Coronary artery (tissue), 2 donors: ENCODE measurements around the gene KAZN.
"Not testable (repeated sequence)": the region's sequence is repeated elsewhere in the genome, so short reads cannot be mapped to it uniquely, and the experiment has no call there.

Source experiments
- DNase-seq: peaks from one replicate; pipeline ENCODE4 v3.0.0-alpha.2; 2017; ENCODE audit warnings: low spot score
- H3K27ac ChIP-seq, 2 donors: fragments of 200-600 bp; sonication (generic); one replicate each; pipeline ENCODE4 v1.5.1; 2016 to 2019
- H3K4me3 ChIP-seq: fragments of 200-600 bp; sonication (generic); 2 replicates; pipeline ENCODE4 v1.5.1; 2016; ENCODE audit warnings: mild to moderate bottlenecking, moderate library complexity
- CTCF ChIP-seq: fragments of 200-600 bp; sonication (generic); IDR thresholded peaks from one replicate; pipeline ENCODE4 v1.5.1; 2019; ENCODE audit warnings: antibody characterized with exemption

KAZN gene

DNA sequence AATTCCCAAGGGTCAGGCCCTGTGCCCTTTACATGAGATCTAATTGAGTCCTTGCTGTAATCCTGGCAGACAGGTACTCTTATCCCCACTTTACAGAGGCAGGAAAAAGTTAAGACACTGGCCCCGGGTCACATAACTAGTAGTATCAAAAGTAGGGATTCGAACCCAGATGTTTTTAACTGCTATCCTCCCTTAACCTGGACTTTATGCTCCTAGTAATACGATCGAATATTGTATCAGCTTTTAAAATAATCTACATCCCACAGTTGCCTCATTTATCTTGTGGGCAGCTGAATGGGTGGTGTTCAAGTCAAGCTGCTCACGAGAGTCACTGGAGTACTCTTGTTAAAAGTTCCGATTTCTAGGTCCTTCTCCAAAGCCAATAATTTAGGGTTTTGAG, 529.6 kb downstream of the KAZN start:
- no peak for DNase-seq
- no peak for TF ChIP-seq CTCF
- Histone ChIP-seq H3K4me3 (no peak overlapping the region), H3K27ac (no peak overlapping the region)

DNA sequence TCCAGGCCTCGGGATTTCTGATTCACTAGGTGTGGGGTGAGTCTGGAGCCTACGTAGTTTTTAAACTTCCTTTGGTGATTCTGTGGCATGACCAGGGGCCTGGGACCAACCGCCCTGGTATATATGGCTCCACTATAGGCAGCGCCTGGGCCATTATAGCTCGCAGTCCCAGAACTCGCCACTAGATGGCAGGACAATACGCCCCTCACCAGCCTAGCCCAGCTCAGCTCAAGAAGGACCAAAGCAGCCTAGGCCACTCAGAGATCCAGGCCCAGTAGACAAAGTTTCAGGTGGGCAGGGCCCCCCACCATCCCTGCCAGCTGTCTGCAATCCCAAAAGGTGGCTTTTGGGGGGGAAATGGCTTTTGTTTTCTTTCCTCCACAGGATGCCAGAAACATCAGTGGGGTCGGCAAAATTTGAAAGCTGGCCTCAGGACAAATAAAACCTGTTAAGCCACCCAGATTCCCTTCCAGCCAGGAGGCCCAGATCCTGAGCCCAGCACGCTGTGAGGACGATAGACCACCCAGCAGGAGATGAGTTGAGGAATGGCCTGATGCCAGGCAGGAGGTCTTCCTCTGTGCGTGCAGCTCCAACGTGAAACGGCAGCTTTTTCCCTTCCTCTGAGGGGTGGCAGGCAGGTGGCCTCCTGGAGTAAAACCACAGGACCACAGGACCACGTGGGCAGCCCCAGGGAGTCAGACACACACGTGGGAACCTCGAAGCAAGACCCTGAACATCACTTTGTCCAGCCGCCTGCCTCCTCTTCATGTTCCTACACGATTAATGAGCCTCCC, 530.2 kb downstream of the KAZN start:
- no peak overlapping the region for H3K27ac ChIP-seq
- TF ChIP-seq CTCF: peak; percentile 80
- DNase-seq: peak; percentile 79
- H3K4me3 ChIP-seq: no peak overlapping the region

DNA sequence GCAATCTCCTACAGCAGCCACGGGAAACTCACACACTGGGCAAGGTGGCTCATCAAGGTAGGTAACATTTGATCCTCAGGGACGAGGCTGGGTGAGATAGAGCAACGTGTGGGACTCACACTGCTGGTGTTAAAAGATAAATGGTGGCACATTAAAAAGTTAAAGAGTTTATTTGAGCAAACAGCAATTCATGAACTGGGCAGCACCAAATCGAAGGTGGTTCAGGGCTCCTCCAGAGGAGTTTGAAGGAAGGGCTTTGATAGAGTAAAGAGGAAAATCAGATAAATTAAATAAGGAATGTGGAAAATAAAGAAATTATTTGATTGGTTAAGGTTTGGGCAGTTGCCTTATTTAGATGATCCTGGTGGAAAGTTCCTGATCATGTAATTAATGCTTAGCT, 531.5 kb downstream of the KAZN start:
- TF ChIP-seq CTCF: no peak
- no peak overlapping the region for H3K4me3 ChIP-seq
- no peak overlapping the region for H3K27ac ChIP-seq
- no peak for DNase-seq

GRCh38 chr1:15130607-15131006, 532.1 kb downstream of the KAZN start:
- Histone ChIP-seq H3K4me3 (no peak overlapping the region), H3K27ac (no peak overlapping the region)
- no peak for TF ChIP-seq CTCF
- DNase-seq: no peak

GRCh38 chr1:15132965-15133364, 534.5 kb downstream of the KAZN start:
- TF ChIP-seq CTCF: no peak
- Histone ChIP-seq H3K4me3 (no peak overlapping the region), H3K27ac (no peak overlapping the region)
- DNase-seq: no peak

GRCh38 chr1:15134285-15134684, 535.8 kb downstream of the KAZN start:
- no peak for DNase-seq
- TF ChIP-seq CTCF: no peak
- Histone ChIP-seq H3K27ac (no peak overlapping the region), H3K4me3 (no peak overlapping the region)

- DNase-seq, H3K4me3 ChIP-seq, H3K27ac ChIP-seq: not testable (repeated sequence)
Observed at GRCh38 chr1:15135604-15136003, 537.1 kb downstream of the KAZN start.
